ENCODE data around the gene ARHGAP28. TPM values are rescaled to one million over a fixed set of nuclear protein-coding genes. Genes with fewer than 3 reads are reported as not detected.

Gene ARHGAP28
- total RNA-seq, 2 donors from 2014 or later: 0.41 to 1.8 TPM

DNA sequence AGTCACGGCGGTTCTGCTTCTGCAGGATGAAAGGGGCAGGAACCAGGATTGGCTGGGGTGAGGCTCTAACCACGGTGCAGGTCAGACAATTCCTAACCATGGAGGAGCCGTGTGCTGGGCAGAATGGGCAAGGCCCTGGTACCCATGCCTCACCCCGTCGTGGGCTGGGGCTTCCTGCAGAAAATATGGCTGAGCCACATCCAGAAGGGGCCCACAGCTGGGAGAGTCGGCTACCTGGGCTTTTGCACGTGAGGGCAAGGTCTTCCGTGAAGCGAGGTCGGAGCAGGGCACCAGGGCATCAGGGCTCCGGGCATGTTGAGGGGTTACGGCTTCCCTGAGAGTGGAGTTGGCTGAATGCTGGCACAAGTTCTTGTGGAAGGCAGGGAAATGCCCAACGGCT is 147.8 kb downstream of the ARHGAP28 start:
- DNase-seq (ENCODE audit: low spot score) (no peak), ATAC-seq (ENCODE audit: insufficient number of reproducible peaks, low FRiP score, low read depth) (no peak)
- Histone ChIP-seq H3K27ac (no peak overlapping the region), H3K9me3 (no peaks in the 10 kb centered on the region), H3K27me3 (replicated peaks; ENCODE audit: insufficient read depth) (no peaks in the 10 kb centered on the region), H3K4me3 (no peak overlapping the region), H3K36me3 (no peaks in the 10 kb centered on the region), H3K4me1 (ENCODE audit: control insufficient read depth in 1 of 2, low read depth in 2 of 2) (no peaks in the 10 kb centered on the region)
- no peak for TF ChIP-seq CTCF (IDR thresholded peaks at IDR 0.05)

- H3K4me1 ChIP-seq (ENCODE audit: control insufficient read depth in 1 of 2, low read depth in 2 of 2): no peaks in the 10 kb centered on the region
- DNase-seq (ENCODE audit: low spot score) (no peak), ATAC-seq (ENCODE audit: insufficient number of reproducible peaks, low FRiP score, low read depth) (no peak)
- no peaks in the 10 kb centered on the region for H3K27me3 ChIP-seq (replicated peaks; ENCODE audit: insufficient read depth)
- no peak overlapping the region for H3K4me3 ChIP-seq
- H3K27ac ChIP-seq: no peak overlapping the region
- TF ChIP-seq CTCF (IDR thresholded peaks at IDR 0.05): no peak
- H3K9me3 ChIP-seq: no peaks in the 10 kb centered on the region
- no peaks in the 10 kb centered on the region for H3K36me3 ChIP-seq
Measured at GRCh38 chr18:6878556-6879297, 149.2 kb downstream of the ARHGAP28 start.

DNA sequence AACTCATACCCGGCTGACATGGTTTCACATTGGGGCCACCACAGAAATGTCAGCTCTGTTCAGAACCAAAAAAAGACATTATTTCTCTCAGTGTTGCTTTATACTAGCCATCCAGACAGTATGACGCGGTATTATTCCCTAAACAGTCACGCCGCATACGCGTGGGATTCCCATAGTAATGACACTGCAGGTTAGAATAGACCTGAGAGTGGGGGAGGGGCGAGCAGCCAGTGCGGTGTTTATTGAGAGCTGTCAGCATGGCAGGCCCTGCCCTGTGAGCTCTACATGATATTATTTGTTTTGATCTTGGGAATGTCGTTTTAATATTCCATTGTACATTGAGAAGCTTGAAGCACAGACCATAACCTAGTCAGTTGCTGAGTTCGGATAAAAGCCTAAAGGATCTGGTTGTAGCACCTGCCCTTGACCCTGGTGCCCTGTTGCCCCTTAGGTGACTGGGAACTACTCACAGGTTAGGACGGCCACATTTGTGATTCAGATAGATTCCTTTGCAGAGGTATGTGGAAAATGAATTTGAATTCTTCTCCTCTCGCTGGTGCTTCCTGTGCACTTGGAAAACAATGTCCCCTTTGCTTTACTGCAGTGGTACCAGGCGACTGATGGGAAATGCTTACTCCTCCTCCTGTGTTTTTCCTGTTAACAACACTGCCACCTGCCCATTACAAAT is 150.1 kb downstream of the ARHGAP28 start:
- Histone ChIP-seq H3K4me1 (ENCODE audit: control insufficient read depth in 1 of 2, low read depth in 2 of 2) (no peaks in the 10 kb centered on the region), H3K9me3 (no peaks in the 10 kb centered on the region), H3K36me3 (no peaks in the 10 kb centered on the region), H3K27ac (no peak overlapping the region), H3K27me3 (replicated peaks; ENCODE audit: insufficient read depth) (no peaks in the 10 kb centered on the region), H3K4me3 (no peak overlapping the region)
- no peak for DNase-seq (ENCODE audit: low spot score)
- ATAC-seq (ENCODE audit: insufficient number of reproducible peaks, low FRiP score, low read depth): no peak
- TF ChIP-seq CTCF (IDR thresholded peaks at IDR 0.05): no peak

GRCh38 chr18:6881034-6881820 is 151.7 kb downstream of the ARHGAP28 start:
- DNase-seq (ENCODE audit: low spot score): no peak
- no peaks in the 10 kb centered on the region for H3K4me1 ChIP-seq (ENCODE audit: control insufficient read depth in 1 of 2, low read depth in 2 of 2)
- TF ChIP-seq CTCF (IDR thresholded peaks at IDR 0.05): no peak

GRCh38 chr18:6882401-6882800 is 152.9 kb downstream of the ARHGAP28 start:
- Histone ChIP-seq H3K27me3 (replicated peaks; ENCODE audit: insufficient read depth) (no peaks in the 10 kb centered on the region), H3K9me3 (no peaks in the 10 kb centered on the region), H3K4me3 (no peak overlapping the region), H3K4me1 (ENCODE audit: control insufficient read depth in 1 of 2, low read depth in 2 of 2) (no peaks in the 10 kb centered on the region), H3K36me3 (no peaks in the 10 kb centered on the region), H3K27ac (no peak overlapping the region)
- TF ChIP-seq CTCF (IDR thresholded peaks at IDR 0.05): no peak
- DNase-seq (ENCODE audit: low spot score): no peak
- ATAC-seq (ENCODE audit: insufficient number of reproducible peaks, low FRiP score, low read depth): no peak

More at GRCh38 chr18:6881034-6881820, 151.7 kb downstream of the ARHGAP28 start:
- H3K4me3 ChIP-seq: no peak overlapping the region
- no peaks in the 10 kb centered on the region for H3K27me3 ChIP-seq (replicated peaks; ENCODE audit: insufficient read depth)
- no peaks in the 10 kb centered on the region for H3K9me3 ChIP-seq
- H3K27ac ChIP-seq: no peak overlapping the region
- no peak for ATAC-seq (ENCODE audit: insufficient number of reproducible peaks, low FRiP score, low read depth)
- H3K36me3 ChIP-seq: no peaks in the 10 kb centered on the region
